GM12873 (cell line): ENCODE results near the gene DTX1.
A peak's percentile ranks its signal among the peaks of the same experiment; 100 is the strongest.

Experiments
- CTCF ChIP-seq: IDR thresholded peaks from 2 replicates; pipeline ENCODE4 v1.5.1; 2012; ENCODE audit warnings: low read depth, mild to moderate bottlenecking, moderate library complexity, low read length, control low read depth; ENCODE audit not compliant: insufficient read depth; ENCODE audit errors: missing control alignments

DTX1 gene

GRCh38 chr12:113098441-113099028 lies 42.0 kb downstream of the DTX1 start:
- peak; percentile 99 for TF ChIP-seq CTCF

GRCh38 chr12:113099364-113099763 lies 42.8 kb downstream of the DTX1 start:
- TF ChIP-seq CTCF: no peak

- no peak for TF ChIP-seq CTCF
Measured at GRCh38 chr12:113099764-113100163, 43.2 kb downstream of the DTX1 start.

GRCh38 chr12:113101751-113102150 lies 45.2 kb downstream of the DTX1 start:
- TF ChIP-seq CTCF: no peak

GRCh38 chr12:113102811-113103210 lies 46.3 kb downstream of the DTX1 start:
- no peak for TF ChIP-seq CTCF

GRCh38 chr12:113103756-113104450 lies 47.4 kb downstream of the DTX1 start:
- no peak for TF ChIP-seq CTCF

- no peak for TF ChIP-seq CTCF
Measured at GRCh38 chr12:113104953-113105510, 48.5 kb downstream of the DTX1 start.
